IMR-90 (cell line): ENCODE data around the gene PRCD. TPM values are rescaled to one million over a fixed set of nuclear protein-coding genes. Genes with fewer than 3 reads are reported as not detected.

Experiments used
- ATAC-seq: fragments of 200-7000 bp; cut with Tn5 transposase; 2 replicates; pipeline ENCODE4 v1.9.1; 2020; ENCODE audit warnings: low read depth, mild to moderate bottlenecking, moderate library complexity
- BruUV-seq: library from RNA; stranded (reverse); fragments of 400-500 nt; replicated peaks from 2 replicates; lab custom pipeline; 2021; lab: Mats Ljungman, UMichigan
- CTCF ChIA-PET: fragments of 300-600 bp; formaldehyde crosslinking; extraction: SDS; loops from one replicate; lab custom pipeline; 2021; ENCODE audit warnings: antibody characterized with exemption; lab: Yijun Ruan, JAX
- POLR2A ChIA-PET: fragments of 300-600 bp; sonication (Branson Sonifier 250); formaldehyde crosslinking; loops from one replicate; lab custom pipeline; 2022; ENCODE audit warnings: antibody characterized with exemption; ENCODE audit not compliant: unreplicated experiment; lab: Charles Lee
- DNase-seq: peaks from one replicate; pipeline ENCODE4 v3.0.0; 2013
- H2AFZ ChIP-seq: replicated peaks from 2 replicates; pipeline ENCODE3; 2013; ENCODE audit warnings: low read length, mild to moderate bottlenecking; ENCODE audit not compliant: poor library complexity
- H2AK5ac ChIP-seq: 2 replicates; pipeline ENCODE4 v1.6.1; 2013; ENCODE audit warnings: low read depth, low read length, inconsistent platforms
- H2AK9ac ChIP-seq: replicated peaks from 2 replicates; pipeline ENCODE3; 2013; ENCODE audit warnings: mild to moderate bottlenecking, low read depth, low read length, moderate library complexity; ENCODE audit not compliant: poor library complexity
- H2BK120ac ChIP-seq: 2 replicates; pipeline ENCODE4 v1.6.1; 2013; ENCODE audit warnings: low read depth, low read length, inconsistent platforms
- H2BK15ac ChIP-seq: 3 replicates; pipeline ENCODE4 v1.6.1; 2013; ENCODE audit warnings: low read depth, low read length, inconsistent platforms
- H2BK20ac ChIP-seq: 2 replicates; pipeline ENCODE4 v1.6.1; 2013; ENCODE audit warnings: low read depth, mild to moderate bottlenecking, inconsistent platforms, low read length, moderate library complexity
- H2BK5ac ChIP-seq: 2 replicates; pipeline ENCODE4 v1.6.1; 2013; ENCODE audit warnings: mild to moderate bottlenecking, low read depth, low read length, inconsistent platforms; ENCODE audit not compliant: poor library complexity, severe bottlenecking
- H3K14ac ChIP-seq: replicated peaks from 2 replicates; pipeline ENCODE4 v1.6.1; 2013; ENCODE audit warnings: low read depth, low read length, inconsistent platforms
- H3K18ac ChIP-seq: 2 replicates; pipeline ENCODE4 v1.6.1; 2013; ENCODE audit warnings: low read depth, low read length, control low read depth
- H3K23ac ChIP-seq: 2 replicates; pipeline ENCODE4 v1.6.1; 2013; ENCODE audit warnings: low read depth, low read length, inconsistent platforms
- H3K27ac ChIP-seq: 2 replicates; pipeline ENCODE4 v1.5.1; 2013; ENCODE audit warnings: mild to moderate bottlenecking, control low read depth, low read length; ENCODE audit not compliant: insufficient read depth
- H3K27me3 ChIP-seq: 2 replicates; pipeline ENCODE4 v1.6.1; 2013; ENCODE audit warnings: low read length; ENCODE audit not compliant: control insufficient read depth, insufficient read depth
- H3K36me3 ChIP-seq: 2 replicates; pipeline ENCODE4 v1.6.1; 2013; ENCODE audit warnings: low read length, mixed read lengths; ENCODE audit not compliant: control insufficient read depth, insufficient read depth
- H3K4ac ChIP-seq: 2 replicates; pipeline ENCODE4 v1.6.1; 2013; ENCODE audit warnings: low read depth, low read length, inconsistent platforms
- H3K4me1 ChIP-seq: 2 replicates; pipeline ENCODE4 v1.6.1; 2013; ENCODE audit warnings: low read length, mixed read lengths; ENCODE audit not compliant: control insufficient read depth, insufficient read depth
- H3K4me2 ChIP-seq: 2 replicates; pipeline ENCODE4 v1.6.1; 2013; ENCODE audit warnings: low read depth, mild to moderate bottlenecking, control low read depth, low read length, moderate library complexity
- H3K4me3 ChIP-seq: 2 replicates; pipeline ENCODE4 v1.5.1; 2013; ENCODE audit warnings: low read depth, mild to moderate bottlenecking, control low read depth, low read length, moderate library complexity; ENCODE audit not compliant: insufficient read depth
- H3K56ac ChIP-seq: 2 replicates; pipeline ENCODE4 v1.6.1; 2013; ENCODE audit warnings: low read length, inconsistent platforms; ENCODE audit not compliant: insufficient read depth; ENCODE audit errors: extremely low read depth
- H3K79me1 ChIP-seq, 2 experiments: 2 replicates each; pipeline ENCODE4 v1.6.1; 2013; ENCODE audit warnings: low read length in 2 of 2, inconsistent platforms in 1 of 2, low read depth in 1 of 2
- H3K9ac ChIP-seq: 2 replicates; pipeline ENCODE4 v1.6.1; 2013; ENCODE audit warnings: low read depth, low read length, control low read depth
- H3K9me1 ChIP-seq: 2 replicates; pipeline ENCODE4 v1.6.1; 2013; ENCODE audit warnings: low read length, inconsistent platforms; ENCODE audit not compliant: insufficient read depth
- H3K9me3 ChIP-seq: 2 replicates; pipeline ENCODE4 v1.6.1; 2013; ENCODE audit warnings: low read length; ENCODE audit not compliant: control insufficient read depth, insufficient read depth
- H4K20me1 ChIP-seq: 2 replicates; pipeline ENCODE4 v1.6.1; 2013; ENCODE audit warnings: low read length, inconsistent platforms; ENCODE audit not compliant: insufficient read depth
- H4K5ac ChIP-seq: 2 replicates; pipeline ENCODE4 v1.6.1; 2013; ENCODE audit warnings: mild to moderate bottlenecking, low read depth, low read length, control low read depth
- H4K8ac ChIP-seq, 2 experiments: 2 replicates each; pipeline ENCODE4 v1.6.1; 2013; ENCODE audit warnings: low read depth in 2 of 2, low read length in 2 of 2, control low read depth in 1 of 2, inconsistent platforms in 1 of 2
- H4K91ac ChIP-seq: 2 replicates; pipeline ENCODE4 v1.6.1; 2013; ENCODE audit warnings: low read depth, low read length, inconsistent platforms; ENCODE audit not compliant: insufficient read depth
- BHLHE40 ChIP-seq: fragments of 150-350 bp; IDR thresholded peaks from 2 replicates; pipeline ENCODE4 v1.6.1; 2016; ENCODE audit warnings: mild to moderate bottlenecking, low read depth, low read length
- CEBPB ChIP-seq: IDR thresholded peaks from 2 replicates; pipeline ENCODE4 v1.6.1; 2012; ENCODE audit warnings: low read depth, low read length, improper control_type of control experiment
- CHD1 ChIP-seq: IDR thresholded peaks from 2 replicates; pipeline ENCODE4 v1.6.1; 2012; ENCODE audit warnings: low read depth, low read length, improper control_type of control experiment
- ELK1 ChIP-seq: fragments of 150-350 bp; IDR thresholded peaks from 2 replicates; pipeline ENCODE4 v1.6.1; 2016; ENCODE audit warnings: low read depth, mild to moderate bottlenecking, low read length, moderate library complexity, borderline replicate concordance
- FOS ChIP-seq: fragments of 150-350 bp; IDR thresholded peaks from 2 replicates; pipeline ENCODE4 v1.6.1; 2016; ENCODE audit warnings: low read depth, low read length
- MAFK ChIP-seq: IDR thresholded peaks from 2 replicates; pipeline ENCODE4 v1.6.1; 2012; ENCODE audit warnings: low read depth, low read length, improper control_type of control experiment
- MAZ ChIP-seq: IDR thresholded peaks from 2 replicates; pipeline ENCODE4 v1.6.1; 2012; ENCODE audit warnings: low read depth, mild to moderate bottlenecking, low read length, improper control_type of control experiment, moderate library complexity, borderline replicate concordance
- MXI1 ChIP-seq: IDR thresholded peaks from 2 replicates; pipeline ENCODE4 v1.6.1; 2012; ENCODE audit warnings: low read depth, mild to moderate bottlenecking, low read length, moderate library complexity, borderline replicate concordance
- NFE2L2 ChIP-seq: fragments of 150-350 bp; IDR thresholded peaks from 2 replicates; pipeline ENCODE4 v1.6.1; 2016; ENCODE audit warnings: low read depth, mild to moderate bottlenecking, low read length
- POLR2A ChIP-seq: IDR thresholded peaks from 2 replicates; pipeline ENCODE4 v1.6.1; 2012; ENCODE audit warnings: mild to moderate bottlenecking, low read depth, low read length
- RAD21 ChIP-seq: IDR thresholded peaks from 2 replicates; pipeline ENCODE4 v1.6.1; 2012; ENCODE audit warnings: low read length, improper control_type of control experiment
- RCOR1 ChIP-seq: IDR thresholded peaks from 2 replicates; pipeline ENCODE4 v1.6.1; 2012; ENCODE audit warnings: mild to moderate bottlenecking, low read length, improper control_type of control experiment; ENCODE audit not compliant: insufficient replicate concordance
- RFX5 ChIP-seq: IDR thresholded peaks from 2 replicates; pipeline ENCODE4 v1.8.0; 2012; ENCODE audit warnings: low read depth, mild to moderate bottlenecking, low read length, moderate library complexity
- SMC3 ChIP-seq: fragments of 150-350 bp; IDR thresholded peaks from 2 replicates; pipeline ENCODE4 v1.6.1; 2016; ENCODE audit warnings: low read depth, mild to moderate bottlenecking, antibody characterized with exemption, low read length, moderate library complexity
- USF2 ChIP-seq: fragments of 150-350 bp; IDR thresholded peaks from 2 replicates; pipeline ENCODE4 v1.6.1; 2017; ENCODE audit warnings: mild to moderate bottlenecking, antibody characterized with exemption, low read length, low read depth
- WGBS, 2 experiments: methylation state at CpG; one replicate each; pipeline versions ENCODE4 v1.1.5 to v1.1.7; 2013; ENCODE audit warnings: missing lambda C conversion rate in 2 of 2; ENCODE audit not compliant: insufficient read length in 1 of 2; ENCODE audit errors: extremely low coverage in 2 of 2; 5-methylcytosine and 5-hydroxymethylcytosine counted together
- dilution Hi-C: fragments of 300-500 bp; cut with HindIII; formaldehyde crosslinking; loops from one replicate; pipeline ENCODE4 v1.14.3; 2018; ENCODE audit warnings: low sequenced_read_pairs; ENCODE audit not compliant: unreplicated experiment
- in situ Hi-C: fragments of 300-500 bp; cut with MboI; formaldehyde crosslinking; loops from 3 replicates; pipeline ENCODE4 v1.14.3; 2019; ENCODE audit warnings: low sequenced_read_pairs, inconsistent platforms, mixed read lengths
- intact Hi-C: fragments of 100-400 bp; cut with micrococcal nuclease; formaldehyde crosslinking; loops from 2 replicates; pipeline ENCODE4 v1.10.0; 2022
- polyA plus RNA-seq, 3 experiments: library from polyadenylated mRNA; depleted of rRNA; stranded (reverse); fragments of >200 nt; gene quantifications; 2 replicates each; pipeline ENCODE4 v1.2.3, GENCODE V29; 2012; ENCODE audit warnings: low replicate concordance in 1 of 3
- total RNA-seq: library from RNA; depleted of rRNA; stranded (reverse); fragments of >200 nt; gene quantifications from 2 replicates; pipeline ENCODE4 v1.2.3, GENCODE V29; 2012

Gene PRCD
- total and polyA plus RNA-seq, 2 of the 4 experiments (the other 2 are of a cell fraction), result 0.32 TPM; not detected in 1

- no peak for DNase-seq
- 0 out of 3 replicates have a peak overlapping the region, but pooled peaks have one; percentile 61 for H2BK15ac ChIP-seq
- H3K4ac ChIP-seq, result peak overlapping the region; percentile 75
- H2BK120ac ChIP-seq, result peak overlapping the region; percentile 79; the same call in 1 of the 2 replicates
- no peak overlapping the region for H3K9ac ChIP-seq
- H4K8ac ChIP-seq, result peak overlapping the region; percentile 74 to 93; a peak in 3 of 4 replicates
- H2AK5ac ChIP-seq, result peak overlapping the region; percentile 87
- peak overlapping the region; percentile 90 for H2AK9ac ChIP-seq
- H3K79me1 ChIP-seq, result peaks cover 0 to 7% of the 10 kb centered on the region in 2 experiments; a peak in 3 of 4 replicates
- peaks cover 15% of the 10 kb centered on the region for H3K4me1 ChIP-seq
- H2BK20ac ChIP-seq, result peak overlapping the region; percentile 20; the same call in 1 of the 2 replicates
- H3K9me1 ChIP-seq, result peaks cover 1% of the 10 kb centered on the region; the same call in 1 of the 2 replicates
- peak overlapping the region; percentile 70 for H4K5ac ChIP-seq
- H2BK5ac ChIP-seq, result peak overlapping the region; percentile 78
- peak overlapping the region; percentile 86 for H4K91ac ChIP-seq
- intact Hi-C loops (no loop called here), dilution Hi-C loops (no loop called here), in situ Hi-C loops (no loop called here)
- no TSS peak for BruUV-seq
- H3K23ac ChIP-seq, result 0 out of 2 replicates have a peak overlapping the region, but pooled peaks have one; percentile 74
- H3K27ac ChIP-seq, result peak overlapping the region; percentile 70
- peak overlapping the region; percentile 26; the same call in 1 of the 2 replicates for H3K4me2 ChIP-seq
- peak overlapping the region; percentile 35 for H3K18ac ChIP-seq
- no peak for TF ChIP-seq RFX5
- TF ChIP-seq RAD21, result no peak
- no peak for TF ChIP-seq NFE2L2
- TF ChIP-seq POLR2A, result no peak
- no peak for TF ChIP-seq USF2
- TF ChIP-seq MXI1, result no peak
- no peak for TF ChIP-seq MAZ
- TF ChIP-seq BHLHE40, result no peak
- no peak for TF ChIP-seq ELK1
- TF ChIP-seq SMC3, result no peak
- no peak for TF ChIP-seq FOS
- no peak for TF ChIP-seq CHD1
- TF ChIP-seq CEBPB, result no peak
- no peak for TF ChIP-seq RCOR1
- no peak for TF ChIP-seq MAFK
- 100% methylated on average over 1 of the region's 11 CpGs; no CpG with 5 or more reads in 1 of the 2 experiments for WGBS, 2 experiments
- H2AFZ ChIP-seq, result peak overlapping the region; percentile 87
- ChIA-PET POLR2A (no interaction called here), CTCF (interaction anchor here (1.0 kb wide), 1 partner anchor 31 kb away, joined by 3 read pairs; no protein-coding TSS in a partner anchor)
- H3K4me3 ChIP-seq, result no peak overlapping the region
- no peaks in the 10 kb centered on the region for H3K27me3 ChIP-seq
- H3K14ac ChIP-seq, result peak overlapping the region; percentile 91
- ATAC-seq, result no peak
- no peak overlapping the region for H3K56ac ChIP-seq
- H3K36me3 ChIP-seq, result no peaks in the 10 kb centered on the region
- H4K20me1 ChIP-seq, result no peaks in the 10 kb centered on the region
- no peaks in the 10 kb centered on the region for H3K9me3 ChIP-seq
These were observed 47.5 kb upstream of the PRCD start for GRCh38 chr17:76492123-76492988.
